ENCODE results near the gene R3HDM2. TPM values are rescaled to one million over a fixed set of nuclear protein-coding genes. Genes with fewer than 3 reads are reported as not detected.
A peak's percentile ranks its signal among the peaks of the same experiment; 100 is the strongest.

Gene R3HDM2
- total and polyA plus RNA-seq, 3 experiments from 2014 or later: 15.1 to 36.8 (median 28.2) TPM

GRCh38 chr12:57215065-57215464 is 215.8 kb downstream of the R3HDM2 start:
- H3K4me3 Mint-ChIP-seq: peak overlapping the region; percentile 22 to 85 (median 56)
- peaks cover 0 to 1% (median 0%) of the 10 kb centered on the region in 5 donors for H3K9me3 Mint-ChIP-seq
- ChIA-PET POLR2A (interaction anchor here (1.1 to 1.3 kb wide), 2 partner anchors 10 to 24 kb away, joined by 3 to 4 read pairs; no protein-coding TSS in a partner anchor), CTCF (interaction anchor here (0.6 to 4.7 kb wide), 13 partner anchors 9 to 462 kb away, joined by 3 to 262 read pairs (median 4); partner anchors contain the start of genes SHMT2 and STAC3)
- no peaks in the 10 kb centered on the region for H3K36me3 ChIP-seq (ENCODE audit: insufficient read depth, low read length)
- no peaks in the 10 kb centered on the region for H3K36me3 Mint-ChIP-seq
- no peak overlapping the region for H3K27ac ChIP-seq (ENCODE audit: low read depth, low read length)
- H3K4me1 Mint-ChIP-seq: peaks cover 36 to 57% (median 36%) of the 10 kb centered on the region in 3 donors
- peaks cover 60% of the 10 kb centered on the region for H3K27me3 ChIP-seq (ENCODE audit: insufficient read depth, low read length, poor library complexity, severe bottlenecking)
- H3K4me3 ChIP-seq (ENCODE audit: low read length): no peak overlapping the region
- H3K27me3 Mint-ChIP-seq: peaks cover 59 to 61% of the 10 kb centered on the region in 2 donors
- no peaks in the 10 kb centered on the region for H3K9me3 ChIP-seq (ENCODE audit: low read length)
- DNase-seq: no peak
- H3K27ac Mint-ChIP-seq: peak overlapping the region in 4 of 8 donors; percentile 44 to 92 (median 76)
- peaks cover 36% of the 10 kb centered on the region for H3K4me1 ChIP-seq (ENCODE audit: insufficient read depth, low read length)

DNA sequence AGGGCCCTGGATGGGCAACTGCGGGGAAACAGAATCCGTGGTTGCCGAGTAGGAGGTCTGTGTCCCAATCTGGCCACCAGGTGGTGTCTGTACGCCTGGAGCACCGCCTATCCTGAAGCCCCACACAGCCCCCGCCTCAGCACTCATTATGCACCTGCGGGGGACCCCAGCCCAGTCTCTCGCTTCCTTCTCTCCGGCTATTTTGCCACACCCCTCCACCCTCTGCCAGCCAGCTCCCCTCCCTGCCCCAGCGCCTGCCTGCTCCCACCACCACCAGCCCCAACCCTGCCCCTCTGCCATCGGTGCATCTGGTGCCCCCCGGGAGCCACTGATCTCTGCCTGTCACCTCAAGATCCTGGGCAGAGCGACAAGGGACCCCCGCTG is 216.5 kb downstream of the R3HDM2 start:
- CTCF ChIA-PET: interaction anchor here (0.7 to 4.7 kb wide), 22 partner anchors 9 to 260 kb away, joined by 3 to 262 read pairs (median 4); partner anchors contain the start of genes INHBE, LRP1 and SHMT2
- POLR2A ChIA-PET: interaction anchor here (0.7 to 2.0 kb wide), 5 partner anchors 11 to 28 kb away, joined by 3 to 13 read pairs (median 5); no protein-coding TSS in a partner anchor
- peaks cover 36% of the 10 kb centered on the region for H3K4me1 ChIP-seq (ENCODE audit: insufficient read depth, low read length)
- DNase-seq: peak; percentile 55 to 77 (median 57)
- Mint-ChIP-seq H3K27ac (peak overlapping the region in 5 of 8 donors; percentile 31 to 91 (median 63)), H3K36me3 (no peaks in the 10 kb centered on the region), H3K4me3 (peak overlapping the region in 5 of 7 donors; percentile 37 to 79 (median 58)), H3K4me1 (peaks cover 33 to 53% (median 36%) of the 10 kb centered on the region in 3 donors), H3K9me3 (peaks cover 0 to 1% (median 0%) of the 10 kb centered on the region in 5 donors), H3K27me3 (peaks cover 54 to 56% of the 10 kb centered on the region in 2 donors)
- no peak overlapping the region for H3K27ac ChIP-seq (ENCODE audit: low read depth, low read length)
- peaks cover 54% of the 10 kb centered on the region for H3K27me3 ChIP-seq (ENCODE audit: insufficient read depth, low read length, poor library complexity, severe bottlenecking)
- no peaks in the 10 kb centered on the region for H3K9me3 ChIP-seq (ENCODE audit: low read length)
- H3K36me3 ChIP-seq (ENCODE audit: insufficient read depth, low read length): no peaks in the 10 kb centered on the region
- H3K4me3 ChIP-seq (ENCODE audit: low read length): no peak overlapping the region

GRCh38 chr12:57213763-57214397 is 217.0 kb downstream of the R3HDM2 start:
- DNase-seq: no peak
- ChIA-PET POLR2A (interaction anchor here (0.6 to 2.0 kb wide), 10 partner anchors 12 to 301 kb away, joined by 3 to 13 read pairs (median 5); no protein-coding TSS in a partner anchor), CTCF (interaction anchor here (0.7 to 4.7 kb wide), 24 partner anchors 10 to 577 kb away, joined by 3 to 262 read pairs (median 3); partner anchors contain the start of genes INHBE, LRP1 and SHMT2)
- H3K27me3 ChIP-seq (ENCODE audit: insufficient read depth, low read length, poor library complexity, severe bottlenecking): peaks cover 49% of the 10 kb centered on the region
- H3K4me1 ChIP-seq (ENCODE audit: insufficient read depth, low read length): peaks cover 36% of the 10 kb centered on the region
- H3K27me3 Mint-ChIP-seq: peaks cover 50 to 53% of the 10 kb centered on the region in 2 donors
- peak overlapping the region in 6 of 8 donors; percentile 31 to 91 (median 61) for H3K27ac Mint-ChIP-seq
- H3K4me3 ChIP-seq (ENCODE audit: low read length): no peak overlapping the region
- no peaks in the 10 kb centered on the region for H3K36me3 Mint-ChIP-seq
- peak overlapping the region in 3 of 7 donors; percentile 40 to 79 (median 41) for H3K4me3 Mint-ChIP-seq
- H3K9me3 Mint-ChIP-seq: peaks cover 0 to 1% (median 0%) of the 10 kb centered on the region in 5 donors
- no peak overlapping the region for H3K27ac ChIP-seq (ENCODE audit: low read depth, low read length)
- no peaks in the 10 kb centered on the region for H3K36me3 ChIP-seq (ENCODE audit: insufficient read depth, low read length)
- no peaks in the 10 kb centered on the region for H3K9me3 ChIP-seq (ENCODE audit: low read length)
- peaks cover 33 to 53% (median 36%) of the 10 kb centered on the region in 3 donors for H3K4me1 Mint-ChIP-seq

DNA sequence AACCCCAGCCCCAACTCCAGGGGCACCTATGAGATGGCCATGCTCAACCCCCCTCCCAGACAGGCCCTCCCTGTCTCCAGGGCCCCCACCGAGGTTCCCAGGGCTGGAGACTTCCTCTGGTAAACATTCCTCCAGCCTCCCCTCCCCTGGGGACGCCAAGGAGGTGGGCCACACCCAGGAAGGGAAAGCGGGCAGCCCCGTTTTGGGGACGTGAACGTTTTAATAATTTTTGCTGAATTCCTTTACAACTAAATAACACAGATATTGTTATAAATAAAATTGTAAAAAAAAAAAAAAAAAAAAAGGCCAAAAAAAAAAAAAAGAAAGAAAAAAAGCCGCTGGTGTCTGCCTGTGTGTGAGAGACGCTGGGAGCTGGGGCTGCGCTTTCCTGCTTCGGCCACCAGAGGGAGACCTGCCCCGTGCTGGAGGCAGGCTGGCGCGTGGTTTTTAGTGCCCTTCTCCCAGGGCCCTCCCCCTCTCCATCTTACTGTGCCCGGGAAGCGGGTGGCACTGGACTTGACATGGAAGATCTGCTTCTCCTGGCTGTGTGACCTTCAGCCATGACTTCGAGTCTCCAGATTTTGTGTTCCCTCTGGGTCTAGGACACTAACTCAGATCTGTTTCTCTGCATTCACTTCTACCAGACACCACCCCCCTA is 217.7 kb downstream of the R3HDM2 start:
- Mint-ChIP-seq H3K27ac (peak overlapping the region in 5 of 8 donors; percentile 32 to 68 (median 59)), H3K36me3 (no peaks in the 10 kb centered on the region), H3K4me1 (peaks cover 31 to 49% (median 36%) of the 10 kb centered on the region in 3 donors), H3K9me3 (peaks cover 0 to 1% (median 0%) of the 10 kb centered on the region in 5 donors), H3K4me3 (peak overlapping the region in 3 of 7 donors; percentile 25 to 79 (median 40)), H3K27me3 (peaks cover 43 to 46% of the 10 kb centered on the region in 2 donors)
- H3K27ac ChIP-seq (ENCODE audit: low read depth, low read length): no peak overlapping the region
- POLR2A ChIA-PET: interaction anchor here (0.6 to 2.0 kb wide), 7 partner anchors 26 to 302 kb away, joined by 3 to 13 read pairs (median 6); no protein-coding TSS in a partner anchor
- CTCF ChIA-PET: interaction anchor here (0.8 to 4.7 kb wide), 19 partner anchors 10 to 577 kb away, joined by 3 to 262 read pairs (median 3); partner anchors contain the start of genes INHBE and SHMT2
- H3K4me3 ChIP-seq (ENCODE audit: low read length): no peak overlapping the region
- no peaks in the 10 kb centered on the region for H3K36me3 ChIP-seq (ENCODE audit: insufficient read depth, low read length)
- no peaks in the 10 kb centered on the region for H3K9me3 ChIP-seq (ENCODE audit: low read length)
- H3K27me3 ChIP-seq (ENCODE audit: insufficient read depth, low read length, poor library complexity, severe bottlenecking): peaks cover 42% of the 10 kb centered on the region
- DNase-seq: peak; percentile 74 to 87 (median 80)
- H3K4me1 ChIP-seq (ENCODE audit: insufficient read depth, low read length): peaks cover 36% of the 10 kb centered on the region

DNA sequence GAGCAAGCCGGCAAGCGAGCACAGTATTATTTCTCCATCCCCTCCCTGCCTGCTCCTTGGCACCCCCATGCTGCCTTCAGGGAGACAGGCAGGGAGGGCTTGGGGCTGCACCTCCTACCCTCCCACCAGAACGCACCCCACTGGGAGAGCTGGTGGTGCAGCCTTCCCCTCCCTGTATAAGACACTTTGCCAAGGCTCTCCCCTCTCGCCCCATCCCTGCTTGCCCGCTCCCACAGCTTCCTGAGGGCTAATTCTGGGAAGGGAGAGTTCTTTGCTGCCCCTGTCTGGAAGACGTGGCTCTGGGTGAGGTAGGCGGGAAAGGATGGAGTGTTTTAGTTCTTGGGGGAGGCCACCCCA is 218.2 kb downstream of the R3HDM2 start:
- Histone ChIP-seq H3K36me3 (ENCODE audit: insufficient read depth, low read length) (no peaks in the 10 kb centered on the region), H3K4me1 (ENCODE audit: insufficient read depth, low read length) (peaks cover 34% of the 10 kb centered on the region), H3K4me3 (ENCODE audit: low read length) (no peak overlapping the region), H3K27ac (ENCODE audit: low read depth, low read length) (no peak overlapping the region), H3K27me3 (ENCODE audit: insufficient read depth, low read length, poor library complexity, severe bottlenecking) (peaks cover 37% of the 10 kb centered on the region), H3K9me3 (ENCODE audit: low read length) (no peaks in the 10 kb centered on the region)
- CTCF ChIA-PET: interaction anchor here (0.8 to 4.7 kb wide), 13 partner anchors 11 to 576 kb away, joined by 3 to 262 read pairs (median 6); partner anchors contain the start of genes INHBE and SHMT2
- Mint-ChIP-seq H3K36me3 (no peaks in the 10 kb centered on the region), H3K27ac (peak overlapping the region in 1 of 8 donors; percentile 55), H3K9me3 (peaks cover 0 to 1% (median 0%) of the 10 kb centered on the region in 5 donors), H3K4me3 (peak overlapping the region in 1 of 7 donors; percentile 32), H3K4me1 (peaks cover 31 to 44% (median 36%) of the 10 kb centered on the region in 3 donors), H3K27me3 (peaks cover 38 to 41% of the 10 kb centered on the region in 2 donors)
- no peak for DNase-seq
- POLR2A ChIA-PET: interaction anchor here (2.0 kb wide), 1 partner anchor 26 kb away, joined by 13 read pairs; no protein-coding TSS in a partner anchor

DNA sequence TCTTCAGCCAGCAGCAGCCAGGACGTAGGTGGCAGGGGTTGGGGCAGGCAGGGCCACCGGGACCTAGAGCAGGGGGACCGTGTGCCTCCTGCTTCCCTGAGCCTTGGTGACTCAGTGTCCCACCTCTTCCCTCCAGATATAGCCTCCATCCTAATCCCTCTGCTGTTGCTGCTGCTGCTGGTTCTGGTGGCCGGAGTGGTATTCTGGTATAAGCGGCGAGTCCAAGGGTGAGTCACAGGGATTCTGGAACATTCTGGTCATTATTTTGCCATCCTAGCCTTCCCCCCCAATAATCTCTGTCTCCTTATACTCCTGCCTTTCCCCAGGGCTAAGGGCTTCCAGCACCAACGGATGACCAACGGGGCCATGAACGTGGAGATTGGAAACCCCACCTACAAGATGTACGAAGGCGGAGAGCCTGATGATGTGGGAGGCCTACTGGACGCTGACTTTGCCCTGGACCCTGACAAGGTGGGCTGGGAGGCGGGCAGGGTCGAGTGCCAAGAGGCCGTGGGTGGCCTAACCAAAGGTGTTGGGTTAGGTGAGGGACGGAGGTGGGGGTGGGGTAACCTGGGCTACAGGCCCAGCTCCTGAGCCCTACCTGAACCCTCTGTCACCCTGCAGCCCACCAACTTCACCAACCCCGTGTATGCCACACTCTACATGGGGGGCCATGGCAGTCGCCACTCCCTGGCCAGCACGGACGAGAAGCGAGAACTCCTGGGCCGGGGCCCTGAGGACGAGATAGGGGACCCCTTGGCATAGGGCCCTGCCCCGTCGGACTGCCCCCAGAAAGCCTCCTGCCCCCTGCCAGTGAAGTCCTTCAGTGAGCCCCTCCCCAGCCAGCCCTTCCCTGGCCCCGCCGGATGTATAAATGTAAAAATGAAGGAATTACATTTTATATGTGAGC is 218.8 kb downstream of the R3HDM2 start:
- H3K27ac Mint-ChIP-seq: no peak overlapping the region
- Histone ChIP-seq H3K9me3 (ENCODE audit: low read length) (no peaks in the 10 kb centered on the region), H3K36me3 (ENCODE audit: insufficient read depth, low read length) (no peaks in the 10 kb centered on the region), H3K27me3 (ENCODE audit: insufficient read depth, low read length, poor library complexity, severe bottlenecking) (peaks cover 30% of the 10 kb centered on the region), H3K4me1 (ENCODE audit: insufficient read depth, low read length) (peaks cover 28% of the 10 kb centered on the region), H3K4me3 (ENCODE audit: low read length) (no peak overlapping the region), H3K27ac (ENCODE audit: low read depth, low read length) (no peak overlapping the region)
- ChIA-PET CTCF (interaction anchor here (1.2 to 4.7 kb wide), 3 partner anchors 13 to 31 kb away, joined by 3 to 262 read pairs (median 26); a partner anchor contains a TSS), POLR2A (no interaction called here)
- peaks cover 0 to 1% (median 0%) of the 10 kb centered on the region in 5 donors for H3K9me3 Mint-ChIP-seq
- peaks cover 32 to 34% of the 10 kb centered on the region in 2 donors for H3K27me3 Mint-ChIP-seq
- no peak for DNase-seq
- no peaks in the 10 kb centered on the region for H3K36me3 Mint-ChIP-seq
- peaks cover 26 to 37% (median 30%) of the 10 kb centered on the region in 3 donors for H3K4me1 Mint-ChIP-seq
- H3K4me3 Mint-ChIP-seq: peak overlapping the region in 1 of 7 donors; percentile 32
